ENCODE data around the gene MRC2.

The MRC2 gene

GRCh38 chr17:62681061-62681938 is 53.8 kb downstream of the MRC2 start:
- H3K9me3 ChIP-seq: no peaks in the 10 kb centered on the region
- no peaks in the 10 kb centered on the region for H3K36me3 ChIP-seq
- TF ChIP-seq CTCF (IDR thresholded peaks at IDR 0.05; ENCODE audit: low read depth, low read length): no peak
- H3K27me3 ChIP-seq: no peaks in the 10 kb centered on the region
- no peak for DNase-seq
- H3K4me3 ChIP-seq (ENCODE audit: low read depth, low read length): no peak overlapping the region
- no peaks in the 10 kb centered on the region for H3K4me1 ChIP-seq

GRCh38 chr17:62681939-62682381 is 54.5 kb downstream of the MRC2 start:
- no peak for DNase-seq
- TF ChIP-seq CTCF (IDR thresholded peaks at IDR 0.05; ENCODE audit: low read depth, low read length): no peak
- Histone ChIP-seq H3K27me3 (no peaks in the 10 kb centered on the region), H3K4me1 (no peaks in the 10 kb centered on the region), H3K36me3 (no peaks in the 10 kb centered on the region), H3K4me3 (ENCODE audit: low read depth, low read length) (no peak overlapping the region), H3K9me3 (no peaks in the 10 kb centered on the region)

- H3K4me3 ChIP-seq (ENCODE audit: low read depth, low read length): no peak overlapping the region
- no peaks in the 10 kb centered on the region for H3K9me3 ChIP-seq
- no peaks in the 10 kb centered on the region for H3K36me3 ChIP-seq
- no peak for DNase-seq
- TF ChIP-seq CTCF (IDR thresholded peaks at IDR 0.05; ENCODE audit: low read depth, low read length): no peak
- no peaks in the 10 kb centered on the region for H3K27me3 ChIP-seq
- H3K4me1 ChIP-seq: no peaks in the 10 kb centered on the region
These were observed 56.7 kb downstream of the MRC2 start for GRCh38 chr17:62684179-62684578.

- Histone ChIP-seq H3K4me3 (ENCODE audit: low read depth, low read length) (no peak overlapping the region), H3K36me3 (no peaks in the 10 kb centered on the region), H3K9me3 (no peaks in the 10 kb centered on the region), H3K27me3 (no peaks in the 10 kb centered on the region), H3K4me1 (no peaks in the 10 kb centered on the region)
- TF ChIP-seq CTCF (IDR thresholded peaks at IDR 0.05; ENCODE audit: low read depth, low read length): no peak
- no peak for DNase-seq
These were observed 60.5 kb downstream of the MRC2 start for GRCh38 chr17:62687997-62688396.

GRCh38 chr17:62688398-62689160 is 61.1 kb downstream of the MRC2 start:
- H3K9me3 ChIP-seq: no peaks in the 10 kb centered on the region
- no peaks in the 10 kb centered on the region for H3K36me3 ChIP-seq
- no peaks in the 10 kb centered on the region for H3K27me3 ChIP-seq
- DNase-seq: no peak
- no peaks in the 10 kb centered on the region for H3K4me1 ChIP-seq
- H3K4me3 ChIP-seq (ENCODE audit: low read depth, low read length): no peak overlapping the region
- no peak for TF ChIP-seq CTCF (IDR thresholded peaks at IDR 0.05; ENCODE audit: low read depth, low read length)

Measured in BE2C (cell line).